ENCODE data around the gene SLC4A4. TPM values are rescaled to one million over a fixed set of nuclear protein-coding genes. Genes with fewer than 3 reads are reported as not detected.

Gene SLC4A4
- total and polyA plus RNA-seq, 12 donors = 0.24 to 1.5 (median 0.59) TPM

DNA sequence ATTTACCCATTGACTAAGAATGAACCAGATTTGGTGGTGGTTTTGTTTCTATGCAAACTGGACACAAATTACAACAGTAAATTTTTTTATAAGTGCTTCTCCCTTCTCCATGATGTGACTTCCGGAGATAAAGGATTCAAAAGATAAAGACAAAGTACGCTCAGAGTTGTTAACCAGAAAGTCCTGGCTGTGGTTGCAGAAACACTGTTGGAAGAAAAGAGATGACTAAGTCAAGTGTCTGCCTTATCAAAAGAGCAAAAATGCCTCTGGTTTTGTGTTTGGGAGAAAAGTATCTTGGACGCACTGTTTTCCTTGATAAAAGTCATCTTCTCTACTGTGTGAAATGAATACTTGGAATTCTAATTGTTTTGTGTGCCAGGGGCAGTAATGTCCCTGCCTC is 231.7 kb downstream of the SLC4A4 start:
- no peak overlapping the region for H3K27ac ChIP-seq
- no peak overlapping the region for H3K4me3 ChIP-seq
- H3K9me3 ChIP-seq (replicated peaks in 1 of 3) = no peaks in the 10 kb centered on the region
- no peaks in the 10 kb centered on the region for H3K36me3 ChIP-seq (replicated peaks in 1 of 2)
- WGBS, 4 donors = 74 to 80% (median 76%) methylated on average over 3 of the region's 3 CpGs
- H3K4me1 ChIP-seq (replicated peaks in 1 of 2) = no peaks in the 10 kb centered on the region
- TF ChIP-seq, protein P1, sequence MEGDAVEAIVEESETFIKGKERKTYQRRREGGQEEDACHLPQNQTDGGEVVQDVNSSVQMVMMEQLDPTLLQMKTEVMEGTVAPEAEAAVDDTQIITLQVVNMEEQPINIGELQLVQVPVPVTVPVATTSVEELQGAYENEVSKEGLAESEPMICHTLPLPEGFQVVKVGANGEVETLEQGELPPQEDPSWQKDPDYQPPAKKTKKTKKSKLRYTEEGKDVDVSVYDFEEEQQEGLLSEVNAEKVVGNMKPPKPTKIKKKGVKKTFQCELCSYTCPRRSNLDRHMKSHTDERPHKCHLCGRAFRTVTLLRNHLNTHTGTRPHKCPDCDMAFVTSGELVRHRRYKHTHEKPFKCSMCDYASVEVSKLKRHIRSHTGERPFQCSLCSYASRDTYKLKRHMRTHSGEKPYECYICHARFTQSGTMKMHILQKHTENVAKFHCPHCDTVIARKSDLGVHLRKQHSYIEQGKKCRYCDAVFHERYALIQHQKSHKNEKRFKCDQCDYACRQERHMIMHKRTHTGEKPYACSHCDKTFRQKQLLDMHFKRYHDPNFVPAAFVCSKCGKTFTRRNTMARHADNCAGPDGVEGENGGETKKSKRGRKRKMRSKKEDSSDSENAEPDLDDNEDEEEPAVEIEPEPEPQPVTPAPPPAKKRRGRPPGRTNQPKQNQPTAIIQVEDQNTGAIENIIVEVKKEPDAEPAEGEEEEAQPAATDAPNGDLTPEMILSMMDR (IDR thresholded peaks at IDR 0.05) = no peak
- no peak for TF ChIP-seq POLR2A (IDR thresholded peaks at IDR 0.05)
- no peak for DNase-seq
- H3K27me3 ChIP-seq = no peaks in the 10 kb centered on the region
- intact Hi-C loops (cut with DNase I) = no loop called here

DNA sequence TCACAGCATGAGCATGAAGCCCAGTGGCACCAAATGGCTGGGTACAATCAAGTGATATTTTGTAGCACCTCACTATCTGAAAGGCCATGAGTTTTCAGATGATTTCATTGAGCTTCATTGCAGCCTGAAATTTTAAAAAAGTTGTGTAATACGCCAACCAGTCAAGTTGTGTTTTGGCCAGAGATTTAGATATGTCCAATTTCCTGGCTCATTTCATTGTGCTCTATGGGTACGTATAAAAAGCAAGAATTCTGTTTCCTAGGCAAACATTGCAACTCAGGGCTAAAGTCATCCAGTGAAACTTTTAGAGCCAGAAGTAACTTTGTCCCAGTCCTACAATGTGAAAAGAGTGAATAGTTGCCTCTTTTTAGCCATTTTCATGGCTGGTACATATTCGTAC is 232.5 kb downstream of the SLC4A4 start:
- intact Hi-C loops (cut with DNase I) = no loop called here
- WGBS, 4 donors = 83 to 96% (median 90%) methylated on average over 3 of the region's 3 CpGs

DNA sequence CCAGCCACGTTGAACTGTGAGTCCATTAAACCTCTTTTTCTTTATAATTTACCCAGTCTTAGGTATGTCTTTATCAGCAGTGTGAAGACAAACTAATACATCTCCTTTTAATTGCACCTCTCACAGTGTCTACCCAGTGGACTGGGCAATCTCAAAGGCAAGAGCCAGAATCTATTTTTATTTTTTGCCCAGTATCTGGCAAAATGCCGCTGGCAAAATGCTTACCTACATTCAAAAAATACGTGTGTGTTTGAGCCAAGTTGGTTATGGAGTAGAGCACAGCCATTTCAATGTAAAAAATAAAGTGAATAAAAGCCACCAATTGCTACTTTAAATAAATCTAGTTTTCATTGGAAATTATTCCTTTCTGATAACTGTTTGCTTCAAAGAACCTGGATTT is 245.2 kb downstream of the SLC4A4 start:
- no peak overlapping the region for H3K27ac ChIP-seq
- intact Hi-C loops (cut with DNase I) = no loop called here
- WGBS, 4 donors = 56 to 80% (median 64%) methylated on average over 3 of the region's 3 CpGs

More for the DNA sequence above, 232.5 kb downstream of the SLC4A4 start:
- Histone ChIP-seq H3K4me3 (no peak overlapping the region), H3K9me3 (replicated peaks in 1 of 3) (no peaks in the 10 kb centered on the region), H3K36me3 (replicated peaks in 1 of 2) (no peaks in the 10 kb centered on the region), H3K27ac (no peak overlapping the region), H3K4me1 (replicated peaks in 1 of 2) (no peaks in the 10 kb centered on the region), H3K27me3 (no peaks in the 10 kb centered on the region)
- DNase-seq = no peak
- TF ChIP-seq POLR2A (IDR thresholded peaks at IDR 0.05) = no peak
- TF ChIP-seq, protein P1 (IDR thresholded peaks at IDR 0.05) = no peak

DNA sequence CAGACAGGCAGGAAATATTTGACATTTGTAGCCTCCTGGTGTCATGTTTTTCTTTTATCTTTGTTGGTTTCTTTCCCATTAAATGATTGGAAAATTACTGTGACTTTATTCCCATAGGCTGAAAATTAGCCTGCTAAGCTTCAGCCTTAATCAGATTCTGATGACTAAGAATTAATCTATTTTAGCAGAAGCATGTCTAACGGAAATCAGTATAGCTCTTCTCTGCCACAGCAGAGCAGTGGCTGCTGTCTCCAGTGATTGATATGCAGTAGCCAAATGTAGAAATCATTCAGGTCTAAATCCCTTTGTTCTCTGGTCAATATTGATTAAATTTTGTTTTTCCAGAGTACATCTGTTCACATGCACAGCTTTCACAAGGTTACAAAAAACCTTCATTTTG is 245.8 kb downstream of the SLC4A4 start:
- Histone ChIP-seq H3K4me1 (replicated peaks in 1 of 2) (no peaks in the 10 kb centered on the region), H3K27ac (no peak overlapping the region), H3K4me3 (no peak overlapping the region), H3K36me3 (replicated peaks in 1 of 2) (no peaks in the 10 kb centered on the region), H3K27me3 (no peaks in the 10 kb centered on the region), H3K9me3 (replicated peaks in 1 of 3) (no peaks in the 10 kb centered on the region)
- no peak for TF ChIP-seq POLR2A (IDR thresholded peaks at IDR 0.05)
- TF ChIP-seq, protein P1 (IDR thresholded peaks at IDR 0.05) = no peak
- DNase-seq = no peak
- 27 to 40% (median 37%) methylated on average over 1 of the region's 1 CpG for WGBS, 4 donors
- intact Hi-C loops (cut with DNase I) = no loop called here

More for the DNA sequence above, 245.2 kb downstream of the SLC4A4 start:
- H3K9me3 ChIP-seq (replicated peaks in 1 of 3) = no peaks in the 10 kb centered on the region
- no peaks in the 10 kb centered on the region for H3K4me1 ChIP-seq (replicated peaks in 1 of 2)
- no peak for DNase-seq
- TF ChIP-seq POLR2A (IDR thresholded peaks at IDR 0.05) = no peak
- TF ChIP-seq, protein P1 (IDR thresholded peaks at IDR 0.05) = no peak
- no peaks in the 10 kb centered on the region for H3K36me3 ChIP-seq (replicated peaks in 1 of 2)
- no peak overlapping the region for H3K4me3 ChIP-seq
- no peaks in the 10 kb centered on the region for H3K27me3 ChIP-seq
